CD8-positive, alpha-beta memory T cell (primary cell): ENCODE results near the gene COG5. TPM values are rescaled to one million over a fixed set of nuclear protein-coding genes. Genes with fewer than 3 reads are reported as not detected.

Experiments
- CTCF ChIA-PET: fragments of 350-600 bp; sonication (Branson Sonifier 250); formaldehyde crosslinking; loops from one replicate; lab custom pipeline; 2021; ENCODE audit warnings: antibody characterized with exemption; lab: Charles Lee
- POLR2A ChIA-PET: fragments of 350-600 bp; sonication (Branson Sonifier 250); formaldehyde crosslinking; loops from one replicate; lab custom pipeline; 2021; ENCODE audit warnings: antibody characterized with exemption; lab: Charles Lee
- DNase-seq, 5 donors: peaks; one replicate each; pipeline versions ENCODE4 v3.0.0 to v3.0.0-alpha.2; 2020 to 2022; ENCODE audit warnings: mixed read lengths in 1 of 5
- H3K27ac ChIP-seq: one replicate; pipeline ENCODE4 v1.7.0; 2013; ENCODE audit warnings: low read depth, mild to moderate bottlenecking, low read length, moderate library complexity
- H3K27me3 ChIP-seq: 2 replicates; pipeline ENCODE4 v1.7.0; 2013; ENCODE audit warnings: low read length, mild to moderate bottlenecking; ENCODE audit not compliant: insufficient read depth, poor library complexity, severe bottlenecking
- H3K36me3 ChIP-seq: 2 replicates; pipeline ENCODE4 v1.7.0; 2013; ENCODE audit warnings: mild to moderate bottlenecking, low read length, moderate library complexity; ENCODE audit not compliant: insufficient read depth
- H3K4me1 ChIP-seq: 2 replicates; pipeline ENCODE4 v1.7.0; 2013; ENCODE audit warnings: mild to moderate bottlenecking, low read length, moderate library complexity; ENCODE audit not compliant: insufficient read depth
- H3K4me3 ChIP-seq: 2 replicates; pipeline ENCODE4 v1.7.0; 2013; ENCODE audit warnings: mild to moderate bottlenecking, low read length
- H3K9me3 ChIP-seq: 2 replicates; pipeline ENCODE4 v1.7.0; 2013; ENCODE audit warnings: mild to moderate bottlenecking, low read length
- H3K27ac Mint-ChIP-seq, 8 donors: one replicate each; pipeline ENCODE4 v1.8.0; 2020 to 2021; ENCODE audit warnings: mixed read lengths in 8 of 8, mild to moderate bottlenecking in 6 of 8, inconsistent platforms in 3 of 8, moderate library complexity in 3 of 8
- H3K27me3 Mint-ChIP-seq, 2 donors: one replicate each; pipeline ENCODE4 v1.8.0; 2020 to 2021; ENCODE audit warnings: mixed read lengths in 2 of 2, mild to moderate bottlenecking in 1 of 2, moderate library complexity in 1 of 2
- H3K36me3 Mint-ChIP-seq, 3 donors: one replicate each; pipeline ENCODE4 v1.8.0; 2020 to 2021; ENCODE audit warnings: mixed read lengths in 3 of 3, inconsistent platforms in 1 of 3, mild to moderate bottlenecking in 1 of 3
- H3K4me1 Mint-ChIP-seq, 3 donors: one replicate each; pipeline ENCODE4 v1.8.0; 2020 to 2021; ENCODE audit warnings: mixed read lengths in 3 of 3, inconsistent platforms in 1 of 3, mild to moderate bottlenecking in 1 of 3
- H3K4me3 Mint-ChIP-seq, 7 donors: one replicate each; pipeline ENCODE4 v1.8.0; 2020 to 2021; ENCODE audit warnings: mixed read lengths in 7 of 7, mild to moderate bottlenecking in 6 of 7, moderate library complexity in 4 of 7, inconsistent platforms in 2 of 7
- H3K9me3 Mint-ChIP-seq, 5 donors: one replicate each; pipeline ENCODE4 v1.8.0; 2020 to 2022; ENCODE audit warnings: mixed read lengths in 5 of 5, mild to moderate bottlenecking in 3 of 5, moderate library complexity in 2 of 5, inconsistent platforms in 1 of 5
- polyA plus RNA-seq: library from polyadenylated mRNA; unstranded; fragments of 300-500 nt; fragmentation: Illumina TruSeq; gene quantifications from one replicate; pipeline ENCODE4 v1.2.3, GENCODE V29; 2021
- total RNA-seq, 2 experiments: library from RNA; stranded (reverse); gene quantifications; one replicate each; pipeline ENCODE4 v1.2.3, GENCODE V29; 2021

The COG5 gene
- total and polyA plus RNA-seq, 3 experiments from 2014 or later: 29.2 to 39.4 (median 38.9) TPM

- peaks cover 0 to 2% (median under 1%) of the 10 kb centered on the region in 3 donors for H3K36me3 Mint-ChIP-seq
- CTCF ChIA-PET: interaction anchor here (1.0 to 2.6 kb wide), 4 partner anchors 36 to 414 kb away, joined by 4 to 8 read pairs (median 6); partner anchors contain the start of gene CBLL1
- Histone ChIP-seq H3K27me3 (no peaks in the 10 kb centered on the region), H3K4me3 (no peak overlapping the region), H3K27ac (no peak overlapping the region), H3K36me3 (no peaks in the 10 kb centered on the region), H3K4me1 (no peaks in the 10 kb centered on the region), H3K9me3 (no peaks in the 10 kb centered on the region)
- no peaks in the 10 kb centered on the region for H3K27me3 Mint-ChIP-seq
- POLR2A ChIA-PET: no interaction called here
- H3K4me3 Mint-ChIP-seq: no peak overlapping the region
- H3K27ac Mint-ChIP-seq: peak overlapping the region in 2 of 8 donors; percentile 25 to 27
- no peak for DNase-seq
- peaks cover 2 to 8% (median 7%) of the 10 kb centered on the region in 3 donors for H3K4me1 Mint-ChIP-seq
- no peaks in the 10 kb centered on the region for H3K9me3 Mint-ChIP-seq
Observed at GRCh38 chr7:107464666-107465226, 99.0 kb downstream of the COG5 start.

- Histone ChIP-seq H3K27ac (no peak overlapping the region), H3K27me3 (no peaks in the 10 kb centered on the region), H3K9me3 (no peaks in the 10 kb centered on the region), H3K4me1 (no peaks in the 10 kb centered on the region), H3K36me3 (no peaks in the 10 kb centered on the region), H3K4me3 (no peak overlapping the region)
- no peaks in the 10 kb centered on the region for H3K9me3 Mint-ChIP-seq
- H3K27me3 Mint-ChIP-seq: no peaks in the 10 kb centered on the region
- ChIA-PET POLR2A (interaction anchor here (0.6 kb wide), 1 partner anchor 411 kb away, joined by 3 read pairs; no protein-coding TSS in a partner anchor), CTCF (interaction anchor here (0.7 to 2.6 kb wide), 16 partner anchors 9 to 1005 kb away, joined by 3 to 18 read pairs (median 5); partner anchors contain the start of gene CBLL1)
- peaks cover 4 to 12% (median 7%) of the 10 kb centered on the region in 3 donors for H3K36me3 Mint-ChIP-seq
- peak; percentile 12 to 66 (median 30) for DNase-seq
- peak overlapping the region in 2 of 8 donors; percentile 1 to 27 for H3K27ac Mint-ChIP-seq
- peaks cover 2 to 8% (median 7%) of the 10 kb centered on the region in 3 donors for H3K4me1 Mint-ChIP-seq
- no peak overlapping the region for H3K4me3 Mint-ChIP-seq
Observed at GRCh38 chr7:107463139-107464078, 100.3 kb downstream of the COG5 start.

- H3K27ac Mint-ChIP-seq: peak overlapping the region in 3 of 8 donors; percentile 14 to 23 (median 23)
- Histone ChIP-seq H3K36me3 (no peaks in the 10 kb centered on the region), H3K4me1 (no peaks in the 10 kb centered on the region), H3K27me3 (no peaks in the 10 kb centered on the region), H3K4me3 (no peak overlapping the region), H3K27ac (no peak overlapping the region), H3K9me3 (no peaks in the 10 kb centered on the region)
- DNase-seq: no peak
- no peaks in the 10 kb centered on the region for H3K27me3 Mint-ChIP-seq
- peaks cover 2 to 8% (median 5%) of the 10 kb centered on the region in 3 donors for H3K4me1 Mint-ChIP-seq
- no peaks in the 10 kb centered on the region for H3K9me3 Mint-ChIP-seq
- ChIA-PET CTCF (interaction anchor here (1.6 kb wide), 1 partner anchor 413 kb away, joined by 9 read pairs; no protein-coding TSS in a partner anchor), POLR2A (no interaction called here)
- H3K4me3 Mint-ChIP-seq: no peak overlapping the region
- H3K36me3 Mint-ChIP-seq: peaks cover 13 to 22% (median 16%) of the 10 kb centered on the region in 3 donors
Observed at GRCh38 chr7:107461938-107462533, 101.7 kb downstream of the COG5 start.

- Histone ChIP-seq H3K27me3 (no peaks in the 10 kb centered on the region), H3K9me3 (no peaks in the 10 kb centered on the region), H3K27ac (no peak overlapping the region), H3K36me3 (no peaks in the 10 kb centered on the region), H3K4me1 (no peaks in the 10 kb centered on the region), H3K4me3 (no peak overlapping the region)
- H3K27me3 Mint-ChIP-seq: no peaks in the 10 kb centered on the region
- CTCF ChIA-PET: no interaction called here
- no peak overlapping the region for H3K4me3 Mint-ChIP-seq
- no peak overlapping the region for H3K27ac Mint-ChIP-seq
- peaks cover 9 to 34% (median 15%) of the 10 kb centered on the region in 3 donors for H3K4me1 Mint-ChIP-seq
- no peak for DNase-seq
- H3K9me3 Mint-ChIP-seq: peaks cover 0 to 2% (median 0%) of the 10 kb centered on the region in 5 donors
- peaks cover 15 to 41% (median 33%) of the 10 kb centered on the region in 3 donors for H3K36me3 Mint-ChIP-seq
- POLR2A ChIA-PET: no interaction called here
Observed at GRCh38 chr7:107453388-107453787, 110.3 kb downstream of the COG5 start.

- no peak for DNase-seq
- Histone ChIP-seq H3K27me3 (no peaks in the 10 kb centered on the region), H3K4me1 (no peaks in the 10 kb centered on the region), H3K27ac (no peak overlapping the region), H3K4me3 (no peak overlapping the region), H3K36me3 (no peaks in the 10 kb centered on the region), H3K9me3 (no peaks in the 10 kb centered on the region)
- H3K9me3 Mint-ChIP-seq: no peaks in the 10 kb centered on the region
- POLR2A ChIA-PET: no interaction called here
- H3K27me3 Mint-ChIP-seq: no peaks in the 10 kb centered on the region
- CTCF ChIA-PET: no interaction called here
- H3K4me3 Mint-ChIP-seq: no peak overlapping the region
- H3K27ac Mint-ChIP-seq: no peak overlapping the region
- H3K4me1 Mint-ChIP-seq: peaks cover 9 to 34% (median 17%) of the 10 kb centered on the region in 3 donors
- H3K36me3 Mint-ChIP-seq: peaks cover 7 to 36% (median 26%) of the 10 kb centered on the region in 3 donors
Observed at GRCh38 chr7:107450970-107451369, 112.8 kb downstream of the COG5 start.

GRCh38 chr7:107446988-107447387, 116.7 kb downstream of the COG5 start:
- Mint-ChIP-seq H3K36me3 (peaks cover 3 to 34% (median 13%) of the 10 kb centered on the region in 3 donors), H3K27me3 (no peaks in the 10 kb centered on the region), H3K4me1 (peaks cover 8 to 18% (median 9%) of the 10 kb centered on the region in 3 donors), H3K27ac (no peak overlapping the region), H3K9me3 (no peaks in the 10 kb centered on the region), H3K4me3 (no peak overlapping the region)
- Histone ChIP-seq H3K9me3 (no peaks in the 10 kb centered on the region), H3K27ac (no peak overlapping the region), H3K4me1 (no peaks in the 10 kb centered on the region), H3K27me3 (no peaks in the 10 kb centered on the region), H3K36me3 (no peaks in the 10 kb centered on the region), H3K4me3 (no peak overlapping the region)
- CTCF ChIA-PET: no interaction called here
- no peak for DNase-seq
- POLR2A ChIA-PET: no interaction called here

- H3K36me3 Mint-ChIP-seq: peaks cover 3 to 32% (median 12%) of the 10 kb centered on the region in 3 donors
- CTCF ChIA-PET: no interaction called here
- Histone ChIP-seq H3K4me1 (no peaks in the 10 kb centered on the region), H3K27ac (no peak overlapping the region), H3K9me3 (no peaks in the 10 kb centered on the region), H3K4me3 (no peak overlapping the region), H3K27me3 (no peaks in the 10 kb centered on the region), H3K36me3 (no peaks in the 10 kb centered on the region)
- H3K9me3 Mint-ChIP-seq: no peaks in the 10 kb centered on the region
- no peaks in the 10 kb centered on the region for H3K27me3 Mint-ChIP-seq
- POLR2A ChIA-PET: no interaction called here
- peak overlapping the region in 2 of 8 donors; percentile 26 to 36 for H3K27ac Mint-ChIP-seq
- H3K4me3 Mint-ChIP-seq: no peak overlapping the region
- peaks cover 7 to 17% (median 9%) of the 10 kb centered on the region in 3 donors for H3K4me1 Mint-ChIP-seq
- DNase-seq: no peak
Observed at GRCh38 chr7:107446531-107446930, 117.2 kb downstream of the COG5 start.
